Measurements from ENCODE around the gene YTHDF2.

- TF ChIP-seq CTCF (IDR thresholded peaks at IDR 0.05) (no peak), POLR2AphosphoS5 (IDR thresholded peaks at IDR 0.05) (peak; percentile 74), POLR2A (IDR thresholded peaks at IDR 0.05) (no peak)
Observed at GRCh38 chr1:28740118-28740517, 3.4 kb downstream of the YTHDF2 start.

Data from prostate gland (tissue), 2 donors.